ENCODE measurements around the gene SCTR. TPM values are rescaled to one million over a fixed set of nuclear protein-coding genes. Genes with fewer than 3 reads are reported as not detected.

Gene SCTR
- total and polyA plus RNA-seq, 2 of the 13 experiments (the other 11 are each of a cell fraction or from before 2014, with no cell fraction given): not detected

DNA sequence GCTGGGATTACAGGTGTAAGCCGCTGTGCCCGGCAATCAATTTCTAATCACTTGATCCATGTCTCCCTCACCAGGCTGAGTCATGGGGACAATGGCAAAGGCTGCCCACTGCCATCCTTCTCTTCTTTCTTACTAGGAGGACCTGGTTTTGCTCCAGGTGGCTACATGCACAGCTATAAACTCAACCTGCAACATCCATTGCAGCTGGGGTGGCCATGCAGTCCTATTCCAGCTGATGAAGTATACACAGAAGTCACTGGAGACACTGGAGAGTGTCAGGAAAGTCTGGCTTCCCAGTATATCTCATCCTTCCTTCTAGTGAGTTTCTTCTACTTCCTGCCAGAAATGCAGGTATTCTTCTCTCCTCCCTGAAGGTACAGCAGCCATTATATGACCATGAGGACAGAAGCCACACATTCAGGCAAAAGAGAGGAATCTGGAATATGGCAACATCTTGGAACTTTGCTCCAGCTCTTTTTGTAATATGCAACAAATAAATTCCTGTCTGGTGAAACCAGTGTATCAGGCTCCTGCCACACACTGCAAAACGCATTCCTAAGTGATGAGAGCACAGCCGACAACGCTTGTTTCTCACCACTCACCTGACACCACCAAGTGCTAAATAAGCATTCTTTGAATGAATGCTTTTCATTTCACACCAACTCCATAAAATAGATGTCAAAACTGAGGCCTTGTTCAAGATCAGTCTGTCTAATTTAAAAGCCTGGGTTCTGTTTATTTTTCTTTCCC lies 32.3 kb downstream of the SCTR start (continued):
- TF ChIP-seq PPARG (CRISPR knock-in tag; conservative IDR thresholded peaks at IDR 0.05): no peak
- no peak for TF ChIP-seq CBFB (CRISPR knock-in tag; IDR thresholded peaks at IDR 0.05)
- no peak for TF ChIP-seq ZNF619 (CRISPR knock-in tag; IDR thresholded peaks at IDR 0.05)
- no peak for TF ChIP-seq SAFB2 (CRISPR knock-in tag; IDR thresholded peaks at IDR 0.05; ENCODE audit: borderline replicate concordance, low read depth)
- TF ChIP-seq MAF1 (CRISPR knock-in tag; IDR thresholded peaks at IDR 0.05; ENCODE audit: borderline replicate concordance): no peak
- TF ChIP-seq, protein P1, sequence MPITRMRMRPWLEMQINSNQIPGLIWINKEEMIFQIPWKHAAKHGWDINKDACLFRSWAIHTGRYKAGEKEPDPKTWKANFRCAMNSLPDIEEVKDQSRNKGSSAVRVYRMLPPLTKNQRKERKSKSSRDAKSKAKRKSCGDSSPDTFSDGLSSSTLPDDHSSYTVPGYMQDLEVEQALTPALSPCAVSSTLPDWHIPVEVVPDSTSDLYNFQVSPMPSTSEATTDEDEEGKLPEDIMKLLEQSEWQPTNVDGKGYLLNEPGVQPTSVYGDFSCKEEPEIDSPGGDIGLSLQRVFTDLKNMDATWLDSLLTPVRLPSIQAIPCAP (CRISPR knock-in tag; IDR thresholded peaks at IDR 0.05; ENCODE audit: low read depth): no peak
- no peak for TF ChIP-seq ZNF468 (CRISPR knock-in tag; IDR thresholded peaks at IDR 0.05)
- no peak for TF ChIP-seq SRSF1 (optimal IDR thresholded peaks at IDR 0.05; ENCODE audit: low read depth, low read length)
- TF ChIP-seq KLF16 (CRISPR knock-in tag; IDR thresholded peaks at IDR 0.05): no peak
- no peak for TF ChIP-seq ZIK1 (CRISPR knock-in tag; IDR thresholded peaks at IDR 0.05; ENCODE audit: borderline replicate concordance, low read depth)
- TF ChIP-seq ZBTB20 (CRISPR knock-in tag; IDR thresholded peaks at IDR 0.05; ENCODE audit: borderline replicate concordance, low read depth): no peak
- no peak for TF ChIP-seq ZNF431 (CRISPR knock-in tag; IDR thresholded peaks at IDR 0.05; ENCODE audit: borderline replicate concordance, low read depth)
- TF ChIP-seq, protein P2, sequence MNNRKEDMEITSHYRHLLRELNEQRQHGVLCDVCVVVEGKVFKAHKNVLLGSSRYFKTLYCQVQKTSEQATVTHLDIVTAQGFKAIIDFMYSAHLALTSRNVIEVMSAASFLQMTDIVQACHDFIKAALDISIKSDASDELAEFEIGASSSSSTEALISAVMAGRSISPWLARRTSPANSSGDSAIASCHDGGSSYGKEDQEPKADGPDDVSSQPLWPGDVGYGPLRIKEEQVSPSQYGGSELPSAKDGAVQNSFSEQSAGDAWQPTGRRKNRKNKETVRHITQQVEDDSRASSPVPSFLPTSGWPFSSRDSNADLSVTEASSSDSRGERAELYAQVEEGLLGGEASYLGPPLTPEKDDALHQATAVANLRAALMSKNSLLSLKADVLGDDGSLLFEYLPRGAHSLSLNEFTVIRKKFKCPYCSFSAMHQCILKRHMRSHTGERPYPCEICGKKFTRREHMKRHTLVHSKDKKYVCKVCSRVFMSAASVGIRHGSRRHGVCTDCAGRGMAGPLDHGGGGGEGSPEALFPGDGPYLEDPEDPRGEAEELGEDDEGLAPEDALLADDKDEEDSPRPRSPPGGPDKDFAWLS (CRISPR knock-in tag; IDR thresholded peaks at IDR 0.05; ENCODE audit: borderline replicate concordance): no peak
- no peak for TF ChIP-seq MIER2 (CRISPR knock-in tag; IDR thresholded peaks at IDR 0.05)
- TF ChIP-seq, protein P3, sequence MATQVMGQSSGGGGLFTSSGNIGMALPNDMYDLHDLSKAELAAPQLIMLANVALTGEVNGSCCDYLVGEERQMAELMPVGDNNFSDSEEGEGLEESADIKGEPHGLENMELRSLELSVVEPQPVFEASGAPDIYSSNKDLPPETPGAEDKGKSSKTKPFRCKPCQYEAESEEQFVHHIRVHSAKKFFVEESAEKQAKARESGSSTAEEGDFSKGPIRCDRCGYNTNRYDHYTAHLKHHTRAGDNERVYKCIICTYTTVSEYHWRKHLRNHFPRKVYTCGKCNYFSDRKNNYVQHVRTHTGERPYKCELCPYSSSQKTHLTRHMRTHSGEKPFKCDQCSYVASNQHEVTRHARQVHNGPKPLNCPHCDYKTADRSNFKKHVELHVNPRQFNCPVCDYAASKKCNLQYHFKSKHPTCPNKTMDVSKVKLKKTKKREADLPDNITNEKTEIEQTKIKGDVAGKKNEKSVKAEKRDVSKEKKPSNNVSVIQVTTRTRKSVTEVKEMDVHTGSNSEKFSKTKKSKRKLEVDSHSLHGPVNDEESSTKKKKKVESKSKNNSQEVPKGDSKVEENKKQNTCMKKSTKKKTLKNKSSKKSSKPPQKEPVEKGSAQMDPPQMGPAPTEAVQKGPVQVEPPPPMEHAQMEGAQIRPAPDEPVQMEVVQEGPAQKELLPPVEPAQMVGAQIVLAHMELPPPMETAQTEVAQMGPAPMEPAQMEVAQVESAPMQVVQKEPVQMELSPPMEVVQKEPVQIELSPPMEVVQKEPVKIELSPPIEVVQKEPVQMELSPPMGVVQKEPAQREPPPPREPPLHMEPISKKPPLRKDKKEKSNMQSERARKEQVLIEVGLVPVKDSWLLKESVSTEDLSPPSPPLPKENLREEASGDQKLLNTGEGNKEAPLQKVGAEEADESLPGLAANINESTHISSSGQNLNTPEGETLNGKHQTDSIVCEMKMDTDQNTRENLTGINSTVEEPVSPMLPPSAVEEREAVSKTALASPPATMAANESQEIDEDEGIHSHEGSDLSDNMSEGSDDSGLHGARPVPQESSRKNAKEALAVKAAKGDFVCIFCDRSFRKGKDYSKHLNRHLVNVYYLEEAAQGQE (IDR thresholded peaks at IDR 0.05; ENCODE audit: borderline replicate concordance in 1 of 2, low read depth in 1 of 2, low read length in 2 of 2): no peak
- no peak for TF ChIP-seq SP4 (CRISPR knock-in tag; IDR thresholded peaks at IDR 0.05)
- TF ChIP-seq ARHGAP35 (CRISPR knock-in tag; IDR thresholded peaks at IDR 0.05; ENCODE audit: borderline replicate concordance): no peak
- TF ChIP-seq, protein P4, sequence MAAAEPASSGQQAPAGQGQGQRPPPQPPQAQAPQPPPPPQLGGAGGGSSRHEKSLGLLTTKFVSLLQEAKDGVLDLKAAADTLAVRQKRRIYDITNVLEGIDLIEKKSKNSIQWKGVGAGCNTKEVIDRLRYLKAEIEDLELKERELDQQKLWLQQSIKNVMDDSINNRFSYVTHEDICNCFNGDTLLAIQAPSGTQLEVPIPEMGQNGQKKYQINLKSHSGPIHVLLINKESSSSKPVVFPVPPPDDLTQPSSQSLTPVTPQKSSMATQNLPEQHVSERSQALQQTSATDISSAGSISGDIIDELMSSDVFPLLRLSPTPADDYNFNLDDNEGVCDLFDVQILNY (CRISPR knock-in tag; conservative IDR thresholded peaks at IDR 0.05): no peak
